T-helper 2 cell treated with Interferon-gamma antibody and Interleukin-4, amounts not matched to agents 100 ng/mL and 5 ng/mL, for 36 hours (primary cell): ENCODE measurements around the gene SLX4. TPM values are rescaled to one million over a fixed set of nuclear protein-coding genes. Genes with fewer than 3 reads are reported as not detected.

Source experiments
- intact Hi-C: fragments of 100-400 bp; cut with micrococcal nuclease; formaldehyde crosslinking; loops from one replicate; pipeline ENCODE4 v1.15.1; 2023
- total RNA-seq: library from RNA; stranded (reverse); gene quantifications from 2 replicates; pipeline ENCODE4 v1.2.3, GENCODE V29; 2022

Gene SLX4
- total RNA-seq, 1 donor from 2014 or later = 13.9 TPM

DNA sequence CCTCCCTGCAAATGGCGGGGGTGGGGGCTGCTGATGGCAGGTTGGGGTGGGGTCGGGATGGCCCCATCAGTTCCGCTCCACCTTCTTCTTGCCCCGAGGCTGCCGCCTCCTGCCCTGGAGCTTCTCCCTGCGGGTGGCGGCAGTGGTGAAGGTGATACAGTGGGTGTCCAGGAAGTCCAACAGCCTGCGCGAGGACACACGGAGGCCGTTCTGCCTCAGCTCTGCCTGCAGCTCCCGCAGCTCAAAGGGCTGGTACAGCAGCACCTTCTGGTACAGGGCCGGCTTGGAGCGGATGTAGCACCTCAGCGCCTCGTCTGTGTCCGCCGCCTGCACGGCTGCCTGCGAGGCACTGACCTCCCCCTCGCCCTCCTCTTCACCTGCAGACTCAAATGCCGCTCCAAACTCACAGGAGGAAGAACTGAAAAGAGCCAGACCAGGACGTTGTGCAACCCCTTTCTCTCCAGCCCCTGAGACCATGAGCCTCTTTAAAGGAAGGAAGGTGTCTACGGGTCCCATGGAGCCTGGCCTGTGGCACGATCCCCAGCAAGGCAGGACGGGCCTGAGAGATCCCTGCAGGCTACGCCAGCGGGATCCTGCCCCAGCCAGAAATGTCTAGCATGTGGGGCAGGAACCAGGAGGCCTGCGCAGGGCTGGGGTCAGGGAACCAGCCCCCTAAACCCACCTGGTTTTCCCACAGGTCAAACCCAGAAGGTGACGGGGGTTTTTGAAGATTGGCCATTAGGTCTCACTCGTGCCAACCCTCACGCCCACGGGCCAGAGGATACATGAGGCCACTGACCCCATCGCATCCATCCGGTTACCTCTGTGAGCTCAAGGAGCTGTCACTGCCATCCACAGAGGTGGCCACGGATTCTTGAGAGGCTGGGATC, 28.9 kb downstream of the SLX4 start:
- intact Hi-C loops = no loop called here

DNA sequence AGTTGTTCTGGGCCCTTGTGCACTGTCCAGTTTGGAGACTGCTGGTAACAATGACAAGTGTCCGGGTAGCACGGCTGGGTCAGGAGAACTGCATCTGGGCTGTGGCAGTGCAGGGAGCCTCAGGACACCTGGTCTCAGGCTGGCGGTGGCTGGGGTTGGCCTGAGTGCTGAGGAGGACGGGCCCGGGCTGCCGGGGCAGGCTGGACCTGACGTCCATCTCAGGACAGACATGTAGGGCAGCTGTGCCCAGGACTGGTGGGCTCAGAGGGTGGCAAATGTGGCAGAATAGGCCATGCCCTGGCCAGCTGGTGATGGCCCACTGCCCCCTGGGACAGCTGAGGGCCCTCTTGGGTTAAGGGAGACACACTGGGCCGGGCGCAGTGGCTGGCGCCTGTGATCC, 30.0 kb downstream of the SLX4 start:
- intact Hi-C loops = no loop called here

DNA sequence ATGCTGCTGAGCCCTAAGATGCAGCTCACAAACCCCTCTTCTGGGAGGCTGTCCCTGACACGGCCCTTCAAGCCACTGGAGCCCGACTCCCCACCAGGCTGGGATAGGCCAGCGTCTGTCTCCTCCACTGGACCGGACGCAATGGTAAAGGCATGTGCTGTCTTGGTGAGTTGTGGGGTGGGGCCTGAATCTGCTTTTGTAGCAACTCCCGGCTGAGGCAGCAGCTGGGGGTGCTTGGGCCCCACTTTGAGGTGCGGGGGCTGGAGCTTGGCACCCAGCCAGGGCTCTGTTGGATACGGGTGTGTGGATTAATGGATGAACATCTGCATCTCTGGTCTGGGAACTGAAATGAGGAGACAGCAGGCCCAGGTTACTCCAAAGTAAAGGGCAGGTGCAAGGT, 30.7 kb downstream of the SLX4 start:
- intact Hi-C loops = no loop called here

DNA sequence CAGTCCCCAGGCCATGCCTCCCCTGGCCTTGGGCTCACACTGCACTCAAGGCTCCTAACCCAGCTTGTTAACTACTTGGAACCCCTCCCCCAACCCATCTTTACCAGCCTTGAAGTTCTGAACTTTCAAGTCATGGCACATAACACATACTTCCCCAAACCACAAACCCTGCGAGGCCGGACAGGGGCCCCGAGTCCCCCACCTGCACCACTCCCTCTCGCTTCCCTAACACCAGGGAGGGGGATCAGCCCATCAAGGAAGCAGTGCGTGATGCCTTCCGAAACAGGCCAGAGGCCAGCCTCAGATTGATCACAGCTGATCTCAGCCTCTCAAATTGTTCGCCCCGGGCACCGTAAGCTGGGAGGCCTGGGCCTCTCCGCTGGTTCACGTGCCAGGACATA, 31.2 kb downstream of the SLX4 start:
- intact Hi-C loops = no loop called here

DNA sequence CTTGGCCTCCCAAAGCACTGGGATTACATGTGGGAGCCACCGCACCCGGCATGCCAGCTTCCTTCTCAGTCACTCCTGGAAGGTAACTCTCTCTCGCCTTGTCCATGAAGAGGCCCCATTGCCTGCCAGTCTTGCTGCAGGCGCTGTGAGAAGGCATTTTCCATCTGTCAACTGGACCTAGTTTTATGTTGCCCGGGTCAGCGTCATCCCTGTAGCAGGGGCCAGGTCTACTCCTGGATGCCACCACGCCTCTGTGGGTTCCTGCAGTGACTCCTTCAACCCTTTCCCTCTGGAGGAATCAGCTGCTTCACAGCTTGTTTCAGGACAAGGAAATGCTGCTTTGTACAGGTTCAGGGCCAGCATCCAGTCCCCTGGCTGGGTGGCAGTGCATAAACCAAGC, 31.6 kb downstream of the SLX4 start:
- intact Hi-C loops = loop anchor here (1.0 to 10.0 kb wide), 2 partner anchors 32 to 75 kb away; partner anchors contain the start of genes DNASE1 and SLX4

DNA sequence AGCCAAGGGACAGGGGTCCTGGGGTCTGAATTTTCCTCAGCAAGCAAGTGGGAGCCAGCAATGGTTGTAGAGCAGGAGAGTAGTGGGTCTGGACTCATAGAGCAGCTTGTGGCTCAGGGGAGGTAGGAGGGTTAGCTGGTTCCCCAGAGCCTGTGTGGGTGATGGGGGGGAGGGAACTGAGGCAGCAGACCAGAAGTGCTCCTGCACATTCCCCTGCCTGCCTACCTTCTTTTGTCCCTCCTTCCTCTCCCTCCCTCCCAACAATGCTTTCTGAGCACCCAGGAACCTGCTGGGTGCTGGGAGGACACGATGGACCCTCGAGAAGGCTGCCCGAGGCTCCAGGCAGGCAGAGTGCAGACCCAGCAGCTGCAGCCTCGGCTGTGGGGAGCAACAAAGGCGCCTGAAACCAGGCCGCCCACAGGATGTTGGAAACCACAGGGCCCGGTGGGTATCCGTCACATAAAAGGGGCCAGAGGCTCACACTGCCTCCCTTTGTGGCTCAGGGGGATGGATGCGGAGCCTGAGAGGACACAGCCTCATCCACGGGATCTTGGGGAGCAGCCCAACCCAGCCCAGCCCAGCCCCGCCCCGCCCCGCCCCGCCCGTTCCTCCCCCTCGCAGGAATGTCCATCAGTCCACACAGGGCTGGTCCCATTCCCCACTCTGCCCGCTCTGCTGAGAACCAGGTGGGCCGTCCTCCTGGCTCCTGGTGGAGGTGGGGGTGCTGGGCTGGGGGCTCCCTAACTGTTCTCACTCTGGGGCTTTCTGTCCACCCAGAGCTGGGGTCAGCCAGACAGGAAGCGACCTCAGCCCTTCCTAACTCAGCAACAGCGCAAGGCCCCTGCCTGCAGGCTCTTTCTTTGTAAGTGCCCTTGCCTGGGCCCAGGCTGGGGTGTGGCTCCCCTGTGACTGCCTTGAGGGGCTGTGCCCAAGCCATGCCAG, 32.5 kb downstream of the SLX4 start:
- intact Hi-C loops = loop anchor here (1.0 to 10.0 kb wide), 2 partner anchors 32 to 76 kb away; partner anchors contain the start of genes DNASE1 and SLX4

DNA sequence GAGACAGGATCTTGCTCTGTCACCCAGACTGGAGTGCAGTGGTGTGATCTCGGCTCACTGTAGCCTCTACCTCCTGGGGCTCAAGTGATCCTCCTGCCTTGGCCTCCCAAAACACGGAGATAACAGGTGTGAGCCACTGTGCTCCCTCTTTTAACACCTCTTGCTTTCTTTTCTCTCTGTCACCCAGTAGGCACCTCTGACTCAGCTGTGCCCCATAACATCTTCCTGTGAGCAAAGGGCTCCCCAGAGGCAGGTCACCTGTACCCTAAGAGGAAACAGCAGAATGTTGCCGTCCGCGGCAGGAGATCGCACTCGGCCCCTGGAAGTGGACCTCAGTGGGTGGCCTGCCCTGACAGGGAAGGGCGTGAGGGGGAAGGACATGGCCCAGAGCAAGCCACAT, 33.3 kb downstream of the SLX4 start:
- intact Hi-C loops = loop anchor here (10.0 kb wide), 1 partner anchor 77 kb away; the partner anchor contains the start of gene DNASE1

DNA sequence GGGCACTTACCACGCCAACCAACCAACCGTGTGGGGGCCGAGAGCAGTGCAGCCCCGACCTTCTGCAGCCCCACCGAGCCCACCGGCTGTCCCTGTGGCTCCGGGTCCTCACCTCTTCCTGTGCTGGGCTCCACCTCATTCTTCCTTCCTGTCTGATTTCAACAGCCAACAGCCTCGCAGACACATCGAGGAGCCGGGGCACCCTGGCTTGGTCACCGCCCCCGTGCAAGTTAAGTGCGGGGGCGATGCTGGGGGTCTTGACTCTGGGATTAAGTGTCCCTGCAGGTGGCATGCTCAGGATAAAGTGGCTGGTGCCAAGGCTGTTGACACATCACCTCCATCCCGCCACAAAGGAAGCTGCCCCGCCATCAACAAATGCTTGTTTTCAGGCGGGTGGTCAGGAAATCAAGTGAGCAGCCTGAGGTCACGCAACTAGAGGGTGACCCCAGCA, 34.1 kb downstream of the SLX4 start, which contains the start of gene NLRC3:
Gene NLRC3 (minus strand): TSS at position 102 of the 451 bp plus-strand sequence. CDS start 12,367 bp downstream, outside the sequence.
- intact Hi-C loops = loop anchor here (2.0 to 10.0 kb wide), 2 partner anchors 75 to 77 kb away; partner anchors contain the start of gene DNASE1

DNA sequence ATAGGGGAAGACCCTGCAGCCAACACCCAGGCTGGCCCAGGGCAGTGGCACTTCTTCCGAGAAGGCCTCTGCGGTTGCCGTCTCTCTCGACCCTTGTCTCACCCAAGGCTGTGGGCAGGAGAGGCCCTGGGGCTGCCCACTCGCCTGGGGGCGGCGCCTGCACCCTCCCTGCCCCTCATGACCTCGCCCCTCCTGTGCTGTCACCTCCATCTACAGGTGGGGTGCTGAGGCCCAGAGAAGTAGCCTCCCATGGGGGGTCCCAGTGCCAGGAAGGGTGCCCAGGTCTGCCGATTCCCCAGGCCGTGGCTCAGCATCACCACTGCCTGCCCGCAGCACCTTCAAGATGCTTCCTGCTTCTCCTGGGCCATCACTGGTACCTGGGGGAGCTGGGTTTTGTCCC, 35.2 kb downstream of the SLX4 start:
- intact Hi-C loops = loop anchor here (2.0 to 10.0 kb wide), 2 partner anchors 73 to 79 kb away; partner anchors contain the start of gene DNASE1

DNA sequence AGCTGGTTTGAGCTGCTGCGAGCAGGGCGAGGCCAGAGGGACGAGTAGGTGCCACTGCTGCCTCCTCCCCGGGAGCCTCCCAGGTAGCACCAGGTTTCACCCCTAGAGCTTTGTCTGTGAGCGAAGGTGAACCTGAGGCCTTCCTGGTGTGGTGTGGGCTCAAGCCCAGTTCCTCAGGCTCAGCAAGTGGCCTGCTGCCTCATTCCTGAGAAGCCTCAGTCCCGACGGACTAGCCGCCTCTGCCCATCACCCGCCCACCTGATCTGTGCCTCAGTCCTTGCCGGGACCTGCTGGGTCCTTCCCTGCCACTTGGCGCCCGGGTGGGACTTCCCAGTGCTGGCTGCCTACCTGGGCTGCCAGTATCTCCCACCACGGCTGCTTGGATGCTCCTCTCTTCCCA, 35.9 kb downstream of the SLX4 start:
- intact Hi-C loops = loop anchor here (10.0 kb wide), 1 partner anchor 79 kb away; the partner anchor contains the start of gene DNASE1

DNA sequence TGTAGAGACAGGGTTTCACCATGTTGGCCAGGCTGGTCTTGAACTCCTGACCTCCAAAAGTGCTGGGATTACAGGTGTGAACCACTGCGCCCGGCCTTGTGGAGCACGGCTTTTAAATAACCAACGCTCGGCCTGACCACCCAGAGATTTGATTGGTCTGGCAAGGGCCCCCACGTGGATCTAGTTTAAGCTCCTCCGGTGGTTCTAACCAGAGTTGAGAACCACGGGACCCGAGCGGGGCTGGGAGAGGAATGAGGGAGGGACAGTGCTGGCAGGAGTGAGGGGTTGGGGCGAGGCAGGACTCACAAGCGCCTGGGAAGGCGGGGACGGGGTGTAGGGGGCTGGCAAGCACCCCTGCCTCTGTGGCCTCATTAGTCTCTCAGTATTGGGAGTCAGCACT, 37.2 kb downstream of the SLX4 start:
- intact Hi-C loops = loop anchor here (10.0 kb wide), 1 partner anchor 81 kb away; the partner anchor contains the start of gene DNASE1

DNA sequence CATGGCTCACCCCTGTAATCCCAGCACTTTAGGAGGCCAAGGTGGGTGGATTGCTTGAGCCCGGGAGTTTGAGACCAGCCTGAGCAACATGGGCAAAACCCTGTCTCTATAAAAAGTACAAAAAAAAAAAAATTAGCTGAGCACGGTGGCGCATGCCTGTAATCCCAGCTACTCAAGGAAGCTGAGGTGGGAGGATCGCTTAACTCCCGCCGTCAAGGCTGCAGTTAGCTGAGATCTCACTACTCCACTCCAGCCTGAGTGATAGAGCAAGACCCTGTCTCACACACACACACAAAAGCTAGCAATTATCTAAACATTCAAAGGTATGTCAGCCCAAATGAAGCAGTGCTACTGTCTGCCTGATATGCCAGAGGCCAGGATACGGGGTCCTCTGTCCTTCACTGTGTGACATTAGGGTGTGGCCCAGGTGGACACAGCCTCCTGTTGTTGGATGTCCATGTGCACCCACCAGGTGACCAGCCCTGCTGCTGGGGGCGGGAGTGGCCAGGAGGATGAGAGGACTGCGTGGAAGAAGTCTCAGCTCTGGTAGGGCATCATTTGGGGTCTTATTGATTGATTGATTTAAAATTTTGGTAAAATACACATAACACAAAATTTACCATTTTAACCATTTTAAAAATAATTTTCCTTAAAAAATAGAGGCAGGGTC, 38.1 kb downstream of the SLX4 start:
- intact Hi-C loops = loop anchor here (10.0 kb wide), 1 partner anchor 82 kb away; the partner anchor contains the start of gene DNASE1

DNA sequence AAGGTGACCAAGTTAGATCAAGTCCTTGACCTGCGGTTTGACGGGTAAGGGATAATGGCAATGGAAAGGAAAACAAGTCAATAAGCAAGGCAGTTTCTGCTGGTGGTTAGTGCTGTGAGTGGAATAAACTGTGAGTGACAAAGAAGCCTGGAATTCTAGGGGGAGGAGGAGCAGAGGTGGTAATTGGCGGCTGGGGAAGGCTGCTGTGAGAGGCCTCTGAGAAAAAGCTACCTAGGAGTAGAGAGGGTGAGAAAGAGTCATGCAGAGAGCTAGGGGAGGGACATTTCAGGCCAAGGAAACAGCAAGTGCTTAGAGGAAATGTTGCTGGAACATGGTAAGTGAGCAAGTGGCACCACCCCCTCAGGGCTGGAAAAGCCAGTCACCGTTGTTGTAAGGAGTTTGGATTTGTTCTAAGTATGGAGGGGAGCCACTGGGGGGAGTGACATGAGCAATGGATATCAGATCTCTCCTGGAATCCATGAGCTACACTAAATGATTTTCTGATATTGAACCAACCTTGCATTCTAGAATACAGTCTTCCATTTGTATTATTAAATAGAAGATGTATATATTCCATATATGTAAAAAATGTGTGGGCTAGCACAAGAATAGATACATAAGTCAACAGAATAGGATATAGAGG, 40.9 kb downstream of the SLX4 start:
- intact Hi-C loops = loop anchor here (10.0 kb wide), 1 partner anchor 84 kb away; the partner anchor contains the start of gene DNASE1

DNA sequence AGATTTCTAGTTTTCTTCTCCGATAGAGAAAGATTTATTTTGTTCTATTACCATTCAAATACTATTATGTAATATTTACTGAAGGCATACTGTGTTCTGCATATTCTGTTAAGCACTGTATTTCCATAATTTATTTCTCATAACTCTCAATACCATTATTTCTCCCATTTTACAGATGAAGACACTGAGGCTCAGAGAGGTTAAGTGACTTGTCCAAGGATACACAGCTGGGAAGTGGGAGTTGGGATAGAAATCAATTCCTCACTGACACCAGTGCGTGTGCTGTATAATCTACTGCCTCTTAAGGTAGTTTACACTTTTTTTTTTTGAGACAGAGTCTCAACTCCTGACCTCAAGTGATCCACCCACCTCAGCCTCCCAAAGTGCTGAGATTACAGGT, 41.6 kb downstream of the SLX4 start:
- intact Hi-C loops = loop anchor here (10.0 kb wide), 1 partner anchor 85 kb away; the partner anchor contains the start of gene DNASE1

DNA sequence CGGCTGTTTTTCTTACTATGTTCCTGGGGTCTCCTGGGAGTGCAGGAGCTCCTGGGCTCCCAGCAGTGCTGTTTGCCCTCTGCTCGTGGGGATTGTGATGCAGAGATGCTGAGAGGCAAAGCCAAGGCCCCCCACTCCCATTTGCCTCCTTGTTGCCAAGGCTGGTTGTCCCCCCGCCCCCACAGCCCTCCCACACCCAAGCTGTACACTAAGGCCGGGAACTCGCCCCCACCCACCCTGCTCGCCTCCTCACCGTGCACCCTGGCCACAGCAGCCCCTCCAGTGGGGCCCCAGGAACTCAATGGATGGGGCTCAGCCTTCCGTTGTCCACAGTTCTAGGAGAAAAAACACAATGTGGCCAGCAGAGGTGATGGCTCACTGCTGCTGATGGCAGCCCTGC, 44.4 kb downstream of the SLX4 start:
- intact Hi-C loops = no loop called here

DNA sequence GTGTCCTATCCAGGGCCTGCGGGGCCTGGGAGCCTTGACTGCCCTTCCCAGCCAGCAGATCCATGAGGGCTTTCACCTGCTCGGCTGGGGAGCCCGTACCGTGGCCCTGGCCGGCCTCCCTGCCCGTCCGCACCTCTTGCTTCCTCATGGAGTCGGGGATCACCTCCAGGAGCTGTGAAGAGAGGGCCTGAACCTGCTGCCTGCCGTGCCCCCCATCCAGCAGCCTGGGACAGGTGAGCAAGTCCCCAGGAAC, 46.6 kb downstream of the SLX4 start:
- intact Hi-C loops = no loop called here

DNA sequence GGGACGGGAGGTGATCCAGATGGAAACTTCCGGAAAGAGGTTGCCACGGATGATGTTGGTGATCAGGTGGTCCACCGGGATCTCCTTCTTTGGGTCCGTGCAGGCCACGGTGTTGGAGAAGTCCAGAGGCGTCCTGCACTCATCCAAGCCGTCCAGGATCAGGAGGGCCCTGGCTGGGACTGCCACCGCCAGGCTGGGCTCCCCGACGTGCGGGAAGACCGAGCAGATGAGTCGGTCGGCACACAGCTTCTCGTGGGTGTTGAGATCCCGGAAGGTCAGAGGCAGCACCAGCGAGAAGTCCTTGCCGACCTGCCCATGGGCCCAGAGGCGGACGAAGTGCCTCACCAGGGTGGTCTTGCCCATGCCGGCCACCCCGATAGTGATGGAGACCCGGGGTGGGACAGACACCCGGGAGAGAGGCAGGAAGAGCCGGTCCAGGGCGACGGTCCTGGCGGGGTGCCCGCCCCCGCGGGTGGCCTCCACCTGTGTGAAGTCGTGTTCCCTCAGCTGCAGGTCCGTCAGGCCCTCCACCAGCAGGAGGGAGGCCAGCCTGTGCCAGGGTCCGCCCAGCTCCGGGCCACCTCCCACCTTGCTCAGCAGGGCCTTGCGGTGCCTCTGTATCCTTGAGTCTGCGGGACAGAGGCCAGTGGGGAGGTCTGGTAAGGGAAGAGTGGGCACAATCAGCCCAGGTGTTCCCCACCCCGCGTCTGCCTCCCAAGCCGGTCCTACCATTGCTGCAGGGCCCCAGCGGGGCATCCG, 47.1 kb downstream of the SLX4 start:
- intact Hi-C loops = no loop called here

DNA sequence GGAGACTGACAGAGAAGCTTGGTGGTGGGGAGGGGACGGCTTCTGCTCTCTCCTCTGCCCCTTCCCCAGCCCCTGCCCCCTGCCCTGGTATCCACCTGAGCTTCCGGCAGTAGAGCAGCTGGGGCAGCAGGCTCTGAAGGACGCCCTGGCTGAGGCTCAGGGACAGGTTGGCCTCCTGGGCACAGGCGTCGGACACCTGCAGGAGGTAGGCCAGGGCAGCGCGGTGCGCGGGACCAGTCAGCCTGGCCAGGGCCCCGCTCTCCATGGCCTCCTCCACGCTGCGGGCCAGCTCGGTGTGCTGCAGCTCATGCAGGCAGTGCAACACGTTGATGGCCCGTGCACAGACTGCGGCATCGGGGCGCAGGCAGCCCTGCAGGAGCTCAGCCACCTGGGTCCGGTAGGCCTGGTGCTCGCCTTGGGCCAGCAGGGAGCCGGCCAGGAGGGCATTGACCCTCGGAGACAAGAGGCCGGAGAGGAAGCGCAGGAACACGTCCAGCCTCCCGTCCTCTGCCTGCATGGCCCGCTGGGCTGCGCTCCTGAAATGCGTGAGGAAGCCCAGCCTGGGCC, 48.4 kb downstream of the SLX4 start:
- intact Hi-C loops = no loop called here

DNA sequence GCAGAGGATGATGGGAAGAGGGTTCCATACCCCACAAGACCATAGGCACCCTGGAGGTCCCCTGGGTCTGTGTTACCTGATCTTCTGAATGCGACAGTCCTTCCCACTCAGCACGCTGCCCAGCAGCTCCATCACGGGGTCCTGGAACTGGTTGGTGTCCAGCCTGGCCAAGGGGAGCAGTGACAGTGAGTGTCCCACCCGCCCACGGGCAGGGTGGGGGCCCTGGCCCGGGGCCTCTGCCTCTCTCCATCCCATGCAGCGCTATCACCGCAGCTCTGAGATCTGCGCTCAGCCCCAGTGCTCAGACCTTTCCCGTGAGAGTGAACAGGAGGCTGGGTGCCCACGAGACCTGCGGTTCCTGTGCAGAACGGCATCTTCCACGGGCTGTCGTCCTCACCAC, 49.8 kb downstream of the SLX4 start:
- intact Hi-C loops = no loop called here
